NCI-H2227 (cell line): Measurements from ENCODE around the gene AGRP.
"Not testable (repeated sequence)": the region's sequence is repeated elsewhere in the genome, so short reads cannot be mapped to it uniquely, and the experiment has no call there.

Source experiments
- DNase-seq: peaks from one replicate; lab custom pipeline; 2025; ENCODE audit not compliant: unreplicated experiment; lab: John Stamatoyannopoulos, UW

Gene AGRP, protein sequence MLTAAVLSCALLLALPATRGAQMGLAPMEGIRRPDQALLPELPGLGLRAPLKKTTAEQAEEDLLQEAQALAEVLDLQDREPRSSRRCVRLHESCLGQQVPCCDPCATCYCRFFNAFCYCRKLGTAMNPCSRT

GRCh38 chr16:67483150-67483549, at the start of gene AGRP:
Gene AGRP, minus strand, starts transcription at chr16:67483547. Its CDS starts 149 bp downstream, at chr16:67483398.
- no peak for DNase-seq

GRCh38 chr16:67531247-67531646, 47.9 kb upstream of the AGRP start:
- no peak for DNase-seq

GRCh38 chr16:67530013-67530939, 46.9 kb upstream of the AGRP start:
- peak; percentile 61 for DNase-seq

DNA sequence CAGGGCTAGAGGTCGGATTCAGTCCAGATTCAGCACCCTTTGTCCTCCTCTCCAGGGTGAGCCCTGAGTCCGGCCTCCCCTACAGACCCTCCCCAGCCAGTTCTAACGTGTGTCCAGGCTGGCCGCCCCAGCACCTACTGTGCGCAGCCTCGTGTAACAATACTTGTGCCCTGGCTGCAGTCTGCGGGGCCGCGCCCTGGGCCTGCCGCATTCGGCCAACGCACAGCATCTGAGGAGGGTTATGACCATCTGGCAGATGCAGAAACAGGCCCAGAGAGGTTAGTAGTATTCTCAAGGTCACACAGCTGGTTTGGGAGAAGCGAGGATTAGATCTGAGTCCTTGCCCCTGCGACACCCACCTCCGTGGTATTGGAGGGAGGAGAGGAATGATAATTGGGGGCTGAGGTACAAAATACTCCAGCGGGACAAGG, 46.2 kb upstream of the AGRP start:
- no peak for DNase-seq

- DNase-seq = peak; percentile 45
These were observed 45.7 kb upstream of the AGRP start for GRCh38 chr16:67528870-67529581.

DNA sequence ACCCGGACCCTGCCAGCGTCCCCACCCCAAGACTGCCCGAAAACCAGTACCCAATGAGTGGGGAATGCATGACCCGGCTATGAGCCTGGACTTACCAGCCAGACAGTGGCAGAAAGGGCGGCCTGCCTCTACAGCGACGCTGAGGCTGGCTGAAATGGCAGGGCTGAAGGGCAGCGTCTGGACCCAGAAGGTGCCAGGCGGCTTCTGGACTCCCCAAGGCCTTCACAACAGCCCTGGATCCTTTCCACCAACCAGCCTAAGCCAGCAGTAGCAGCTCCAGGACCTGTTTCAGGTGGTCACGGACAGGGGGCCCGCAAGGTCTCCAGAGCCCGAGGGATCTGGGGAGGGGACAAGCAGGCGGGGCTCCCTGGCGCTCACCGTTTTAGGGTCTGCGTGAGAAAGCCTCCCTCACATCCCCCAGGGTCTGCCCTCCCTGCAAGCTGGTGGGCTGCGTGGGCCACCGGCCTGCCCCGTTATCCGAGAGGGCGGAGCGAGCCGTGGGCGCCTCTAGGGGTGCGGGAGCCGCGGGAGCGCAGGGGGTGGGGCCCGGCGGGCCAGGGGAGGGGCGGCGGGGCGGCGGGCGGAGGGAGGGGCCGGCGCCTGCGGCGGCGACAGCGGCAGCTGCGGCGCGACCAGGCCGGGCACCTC, 45.0 kb upstream of the AGRP start, which contains the start of gene RIPOR1:
RIPOR1 (plus strand) TSS at position 608 of the 648 bp plus-strand sequence. CDS start 9,618 bp downstream, outside the sequence.
- DNase-seq = peak; percentile 45

- no peak for DNase-seq
These were observed 42.9 kb upstream of the AGRP start for GRCh38 chr16:67526149-67526791.

DNA sequence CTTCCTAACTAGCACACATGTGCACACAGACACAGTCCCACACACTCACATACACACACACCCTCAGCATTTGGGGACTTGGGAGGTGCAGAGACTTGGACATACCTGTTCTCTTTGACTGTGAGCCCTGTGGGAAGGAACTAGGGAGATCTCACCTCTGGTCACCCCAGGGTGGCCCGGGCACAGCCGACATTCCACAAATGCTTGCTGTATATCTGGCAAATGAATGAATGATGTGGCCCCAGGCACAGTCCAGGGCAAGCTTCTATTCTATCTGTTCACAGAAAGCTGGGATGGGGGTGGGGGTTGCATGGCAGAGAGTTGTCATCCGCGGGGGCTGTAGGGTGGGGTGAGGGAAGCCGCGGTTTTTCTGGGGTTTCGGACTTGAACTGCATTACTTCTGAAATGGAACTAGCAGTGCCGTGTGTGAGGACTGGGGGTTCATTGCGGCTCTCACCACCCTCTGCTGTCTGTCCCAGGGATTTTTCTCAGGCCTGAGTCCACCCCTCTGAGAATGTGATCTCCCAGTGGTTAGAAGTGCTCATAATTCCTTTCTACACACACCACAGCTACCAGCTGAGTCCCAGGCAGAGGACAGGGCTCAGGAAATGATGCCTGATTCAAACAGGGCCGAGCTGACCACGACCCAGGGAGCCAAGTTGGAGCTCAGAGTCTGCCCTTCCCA, 42.0 kb upstream of the AGRP start:
- no peak for DNase-seq

- DNase-seq = peak; percentile 96
These were observed 37.9 kb upstream of the AGRP start for GRCh38 chr16:67521095-67521804.

DNA sequence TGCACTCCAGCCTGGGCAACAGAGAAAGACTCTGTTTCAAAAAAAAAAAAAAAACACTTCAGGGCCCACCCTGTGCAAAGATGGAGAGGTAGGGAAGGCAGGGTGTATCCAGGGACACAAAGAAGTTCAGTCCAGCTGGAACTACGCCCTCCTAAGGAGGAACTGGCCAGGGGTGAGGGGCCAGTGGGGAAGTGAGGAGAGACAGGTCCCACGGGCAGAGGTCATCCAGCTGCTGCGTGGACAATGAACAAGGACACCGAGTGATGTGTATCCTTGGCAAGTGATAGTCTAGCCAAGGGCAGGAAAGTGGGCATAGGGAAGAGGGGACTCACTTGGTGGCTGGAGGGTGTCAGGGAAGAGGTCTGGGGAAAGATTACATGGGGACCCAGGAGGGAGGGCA, 35.9 kb upstream of the AGRP start:
- no peak for DNase-seq

GRCh38 chr16:67518676-67519075, 35.3 kb upstream of the AGRP start:
- no peak for DNase-seq

- DNase-seq = no peak
These were observed 34.5 kb upstream of the AGRP start for GRCh38 chr16:67517661-67518423.

GRCh38 chr16:67517155-67517445, 33.8 kb upstream of the AGRP start:
- DNase-seq = no peak

DNA sequence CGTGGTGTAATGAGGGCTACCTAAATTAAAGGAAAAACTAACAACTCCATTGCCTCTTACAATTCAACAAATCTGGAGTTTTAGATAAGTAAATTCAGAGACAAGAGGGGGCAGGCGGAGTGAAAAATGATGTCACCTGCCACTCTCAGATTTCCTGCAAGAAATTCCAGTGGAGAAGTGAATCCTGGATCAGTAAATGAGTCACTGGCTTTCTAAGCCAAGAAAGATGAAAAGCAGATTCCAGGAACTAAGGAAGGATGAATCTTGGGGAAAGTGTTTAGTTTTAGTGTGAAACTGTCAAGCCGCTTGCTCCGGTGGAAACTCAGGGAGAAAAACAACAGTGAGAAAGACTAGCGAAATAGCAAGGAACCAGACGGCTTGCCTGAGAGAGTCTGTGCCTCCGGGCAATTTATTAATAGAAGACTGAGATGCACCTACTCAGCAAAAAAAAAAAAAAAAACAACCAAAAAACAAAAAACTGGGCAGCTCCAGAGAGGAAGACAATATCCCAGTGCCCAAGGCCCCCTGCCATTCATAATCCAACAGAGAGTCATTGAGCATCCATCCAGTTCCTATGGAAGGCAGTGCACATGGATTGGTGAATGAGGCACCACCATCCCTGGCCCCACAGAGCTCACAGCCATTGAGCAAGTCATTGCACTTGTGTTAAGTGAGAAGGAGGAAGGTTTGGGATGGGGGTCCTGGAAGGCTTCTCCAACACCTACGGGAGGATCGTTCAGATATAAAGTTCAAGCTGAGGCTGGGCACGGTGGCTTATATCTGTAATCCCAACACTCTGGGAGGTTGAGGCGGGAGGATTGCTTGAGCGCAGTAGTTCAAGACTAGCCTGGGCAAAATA, 33.2 kb upstream of the AGRP start:
- DNase-seq = no peak

DNA sequence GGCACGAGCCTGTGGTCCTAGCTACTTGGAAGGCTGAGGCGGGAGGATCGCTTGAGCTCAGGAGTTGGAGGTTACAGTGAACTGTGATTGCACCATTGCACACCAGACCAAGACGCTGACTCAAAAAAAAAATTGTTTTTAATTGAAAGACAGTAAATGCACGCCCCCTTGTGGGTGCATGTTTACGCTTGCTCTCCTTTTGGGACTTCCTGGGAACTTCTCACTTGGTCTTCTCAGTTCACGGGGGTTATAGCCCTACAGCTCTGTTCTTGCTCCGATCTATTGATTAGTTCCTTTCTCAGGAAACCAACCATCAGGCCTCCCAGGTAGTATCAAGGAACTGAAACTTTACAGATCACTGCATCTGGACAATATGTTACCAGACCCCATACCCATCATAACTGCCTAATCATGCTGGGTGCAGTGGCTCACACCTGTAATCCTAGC, 31.1 kb upstream of the AGRP start:
- DNase-seq = peak; percentile 69

DNA sequence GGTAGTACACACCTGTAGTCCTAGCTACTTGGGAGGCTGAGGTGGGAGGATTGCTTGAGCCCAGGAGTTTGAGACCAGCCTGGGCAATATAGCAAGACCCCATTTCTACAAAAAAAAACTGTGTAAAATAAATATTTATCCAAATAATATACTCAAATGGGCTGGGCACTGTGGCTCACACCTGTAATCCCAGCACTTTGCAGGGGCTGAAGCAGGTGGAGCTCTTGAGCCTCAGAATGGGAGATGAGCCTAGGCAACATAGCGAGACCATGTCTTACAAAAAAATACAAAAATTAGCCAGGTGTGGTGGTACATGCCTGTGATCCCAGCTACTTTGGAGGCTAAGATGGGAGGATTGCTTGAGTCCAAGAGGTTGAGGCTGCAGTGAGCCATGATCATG, 30.5 kb upstream of the AGRP start:
- DNase-seq = not testable (repeated sequence)

GRCh38 chr16:67509016-67509415, 25.7 kb upstream of the AGRP start:
- no peak for DNase-seq

- no peak for DNase-seq
These were observed 23.1 kb upstream of the AGRP start for GRCh38 chr16:67506468-67506867.
